ENCODE results near the gene TRPV5. TPM values are rescaled to one million over a fixed set of nuclear protein-coding genes. Genes with fewer than 3 reads are reported as not detected.

Gene TRPV5
- total and polyA plus RNA-seq, 4 donors: 0.11 to 0.24 TPM; not detected in 2

DNA sequence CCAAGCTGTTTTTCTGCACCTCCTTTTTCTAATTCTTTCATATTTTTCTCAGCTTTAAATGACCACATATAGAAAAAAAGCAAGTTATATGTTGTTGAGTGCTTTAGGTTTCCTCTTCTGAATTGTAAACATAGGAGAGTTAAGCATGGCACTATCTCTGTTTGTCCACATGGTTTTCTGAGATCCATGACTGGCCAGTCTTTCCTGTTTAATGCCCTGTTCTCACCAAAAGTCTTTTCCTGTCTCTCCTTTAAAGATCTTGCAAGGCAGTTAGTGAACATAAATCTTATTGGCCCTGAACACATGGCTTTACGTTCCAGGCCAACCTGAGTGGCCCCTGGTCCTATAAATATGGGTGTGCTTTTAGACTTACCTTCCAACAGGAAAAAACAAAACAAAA is 19.4 kb downstream of the TRPV5 start:
- WGBS (ENCODE audit: insufficient coverage): no CpG with 5 or more reads among the region's 1 CpG
- no peaks in the 10 kb centered on the region for H3K27me3 ChIP-seq (ENCODE audit: control insufficient read depth, insufficient read depth, low read length)
- no peak overlapping the region for H3K27ac ChIP-seq (ENCODE audit: low read depth, low read length)
- no peaks in the 10 kb centered on the region for H3K36me3 ChIP-seq (ENCODE audit: control insufficient read depth, insufficient read depth, low read length)
- no peak overlapping the region for H3K4me3 ChIP-seq (ENCODE audit: low read depth, low read length)
- no peaks in the 10 kb centered on the region for H3K4me1 ChIP-seq (ENCODE audit: control insufficient read depth, insufficient read depth, low read length)
- H3K9me3 ChIP-seq (ENCODE audit: control insufficient read depth, insufficient read depth, low read length): no peaks in the 10 kb centered on the region
- DNase-seq (ENCODE audit: low read depth in 4 of 6, low spot score in 6 of 6): no peak

DNA sequence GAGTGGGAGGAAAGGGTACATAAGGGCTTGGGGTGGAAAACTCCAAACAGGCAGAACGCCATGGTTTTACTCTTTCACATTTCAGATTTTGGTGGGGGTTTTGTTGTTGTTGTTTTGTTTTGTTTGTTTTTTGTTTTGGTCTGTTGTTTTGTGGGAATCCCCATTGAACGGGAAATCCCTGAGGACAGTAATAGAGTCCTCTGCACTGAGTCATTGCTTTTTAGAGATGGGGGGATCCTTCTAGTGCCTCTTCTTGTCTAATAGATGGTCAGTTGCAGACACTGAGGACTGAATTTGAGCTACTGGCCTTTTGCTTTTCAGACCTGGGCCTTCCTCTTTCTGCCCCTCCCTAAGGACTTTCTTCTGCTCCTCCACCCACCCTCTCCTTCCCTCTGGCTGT is 20.0 kb downstream of the TRPV5 start:
- Histone ChIP-seq H3K36me3 (ENCODE audit: control insufficient read depth, insufficient read depth, low read length) (no peaks in the 10 kb centered on the region), H3K27ac (ENCODE audit: low read depth, low read length) (no peak overlapping the region), H3K4me3 (ENCODE audit: low read depth, low read length) (no peak overlapping the region), H3K9me3 (ENCODE audit: control insufficient read depth, insufficient read depth, low read length) (no peaks in the 10 kb centered on the region), H3K4me1 (ENCODE audit: control insufficient read depth, insufficient read depth, low read length) (no peaks in the 10 kb centered on the region), H3K27me3 (ENCODE audit: control insufficient read depth, insufficient read depth, low read length) (no peaks in the 10 kb centered on the region)
- no peak for DNase-seq (ENCODE audit: low read depth in 4 of 6, low spot score in 6 of 6)
- 81% methylated on average over 2 of the region's 2 CpGs for WGBS (ENCODE audit: insufficient coverage)

DNA sequence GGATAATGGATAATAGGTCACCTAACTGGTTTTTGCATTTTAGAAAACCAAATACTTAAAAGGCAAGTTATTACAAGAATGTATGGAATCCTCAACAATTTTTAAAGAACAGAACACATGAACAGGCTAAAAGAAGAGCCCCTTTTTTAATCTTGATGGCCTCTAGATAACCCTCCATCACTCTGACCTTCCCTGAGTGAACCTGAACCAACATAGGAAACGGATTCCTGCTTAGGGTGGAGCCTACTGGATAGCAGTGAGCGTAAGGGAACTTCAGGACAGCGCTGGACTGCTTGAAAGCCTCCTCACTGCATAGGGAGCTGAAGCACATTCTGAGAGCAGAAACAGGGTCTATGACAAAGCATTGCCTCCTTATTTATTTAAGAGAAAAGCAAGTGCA is 20.5 kb downstream of the TRPV5 start:
- DNase-seq (ENCODE audit: low read depth in 4 of 6, low spot score in 6 of 6): no peak
- H3K9me3 ChIP-seq (ENCODE audit: control insufficient read depth, insufficient read depth, low read length): no peaks in the 10 kb centered on the region
- H3K27me3 ChIP-seq (ENCODE audit: control insufficient read depth, insufficient read depth, low read length): no peaks in the 10 kb centered on the region
- 81% methylated on average over 3 of the region's 3 CpGs for WGBS (ENCODE audit: insufficient coverage)
- no peak overlapping the region for H3K4me3 ChIP-seq (ENCODE audit: low read depth, low read length)
- H3K36me3 ChIP-seq (ENCODE audit: control insufficient read depth, insufficient read depth, low read length): no peaks in the 10 kb centered on the region
- H3K27ac ChIP-seq (ENCODE audit: low read depth, low read length): no peak overlapping the region
- H3K4me1 ChIP-seq (ENCODE audit: control insufficient read depth, insufficient read depth, low read length): no peaks in the 10 kb centered on the region

DNA sequence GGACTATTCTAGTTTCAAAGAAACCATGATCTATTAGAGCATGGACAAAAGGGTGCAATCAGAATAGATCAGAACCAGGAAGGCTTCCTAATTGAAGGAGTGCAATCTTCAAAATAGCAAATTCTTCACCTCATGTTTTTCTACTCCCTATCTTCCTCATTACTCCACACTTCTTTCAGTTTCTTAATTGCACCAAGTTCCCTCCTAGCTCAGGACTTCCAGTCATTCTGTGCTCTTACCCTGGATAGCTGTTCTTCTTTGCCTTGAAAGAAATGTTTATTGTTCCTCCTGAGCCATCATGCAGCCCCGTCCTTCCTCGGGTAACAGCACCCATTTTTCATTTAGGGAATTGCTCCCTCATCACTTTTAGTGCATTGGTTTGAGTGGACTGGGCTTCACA is 23.1 kb downstream of the TRPV5 start:
- DNase-seq (ENCODE audit: low read depth in 4 of 6, low spot score in 6 of 6): no peak
- Histone ChIP-seq H3K36me3 (ENCODE audit: control insufficient read depth, insufficient read depth, low read length) (no peaks in the 10 kb centered on the region), H3K4me1 (ENCODE audit: control insufficient read depth, insufficient read depth, low read length) (no peaks in the 10 kb centered on the region), H3K9me3 (ENCODE audit: control insufficient read depth, insufficient read depth, low read length) (no peaks in the 10 kb centered on the region), H3K27me3 (ENCODE audit: control insufficient read depth, insufficient read depth, low read length) (no peaks in the 10 kb centered on the region), H3K27ac (ENCODE audit: low read depth, low read length) (no peak overlapping the region), H3K4me3 (ENCODE audit: low read depth, low read length) (no peak overlapping the region)
- 75% methylated on average over 2 of the region's 2 CpGs for WGBS (ENCODE audit: insufficient coverage)

DNA sequence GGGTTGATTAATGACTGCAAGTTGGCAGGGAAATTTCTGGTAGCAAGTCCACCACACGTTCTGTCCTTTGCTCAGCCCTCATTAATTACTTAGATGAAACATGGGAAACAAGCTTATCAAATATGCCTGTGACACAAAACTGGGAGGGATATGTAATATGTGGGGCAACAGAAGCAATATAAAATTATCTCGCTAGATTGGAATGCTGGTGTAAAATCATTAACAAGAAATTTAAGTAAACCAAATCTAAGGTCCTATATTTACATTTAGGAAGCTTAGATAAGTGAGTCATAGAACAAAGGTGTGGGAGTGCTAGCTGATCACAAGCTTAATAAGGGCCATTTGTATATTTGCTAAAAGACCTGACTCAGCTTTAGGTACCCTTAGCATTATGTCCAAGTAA is 23.5 kb downstream of the TRPV5 start:
- peak in 1 of 6 donors; percentile 14 for DNase-seq (ENCODE audit: low read depth in 4 of 6, low spot score in 6 of 6)
- no peak overlapping the region for H3K27ac ChIP-seq (ENCODE audit: low read depth, low read length)
- H3K27me3 ChIP-seq (ENCODE audit: control insufficient read depth, insufficient read depth, low read length): no peaks in the 10 kb centered on the region
- no peak overlapping the region for H3K4me3 ChIP-seq (ENCODE audit: low read depth, low read length)
- no CpG with 5 or more reads among the region's 2 CpGs for WGBS (ENCODE audit: insufficient coverage)
- no peaks in the 10 kb centered on the region for H3K4me1 ChIP-seq (ENCODE audit: control insufficient read depth, insufficient read depth, low read length)
- no peaks in the 10 kb centered on the region for H3K36me3 ChIP-seq (ENCODE audit: control insufficient read depth, insufficient read depth, low read length)
- H3K9me3 ChIP-seq (ENCODE audit: control insufficient read depth, insufficient read depth, low read length): no peaks in the 10 kb centered on the region

DNA sequence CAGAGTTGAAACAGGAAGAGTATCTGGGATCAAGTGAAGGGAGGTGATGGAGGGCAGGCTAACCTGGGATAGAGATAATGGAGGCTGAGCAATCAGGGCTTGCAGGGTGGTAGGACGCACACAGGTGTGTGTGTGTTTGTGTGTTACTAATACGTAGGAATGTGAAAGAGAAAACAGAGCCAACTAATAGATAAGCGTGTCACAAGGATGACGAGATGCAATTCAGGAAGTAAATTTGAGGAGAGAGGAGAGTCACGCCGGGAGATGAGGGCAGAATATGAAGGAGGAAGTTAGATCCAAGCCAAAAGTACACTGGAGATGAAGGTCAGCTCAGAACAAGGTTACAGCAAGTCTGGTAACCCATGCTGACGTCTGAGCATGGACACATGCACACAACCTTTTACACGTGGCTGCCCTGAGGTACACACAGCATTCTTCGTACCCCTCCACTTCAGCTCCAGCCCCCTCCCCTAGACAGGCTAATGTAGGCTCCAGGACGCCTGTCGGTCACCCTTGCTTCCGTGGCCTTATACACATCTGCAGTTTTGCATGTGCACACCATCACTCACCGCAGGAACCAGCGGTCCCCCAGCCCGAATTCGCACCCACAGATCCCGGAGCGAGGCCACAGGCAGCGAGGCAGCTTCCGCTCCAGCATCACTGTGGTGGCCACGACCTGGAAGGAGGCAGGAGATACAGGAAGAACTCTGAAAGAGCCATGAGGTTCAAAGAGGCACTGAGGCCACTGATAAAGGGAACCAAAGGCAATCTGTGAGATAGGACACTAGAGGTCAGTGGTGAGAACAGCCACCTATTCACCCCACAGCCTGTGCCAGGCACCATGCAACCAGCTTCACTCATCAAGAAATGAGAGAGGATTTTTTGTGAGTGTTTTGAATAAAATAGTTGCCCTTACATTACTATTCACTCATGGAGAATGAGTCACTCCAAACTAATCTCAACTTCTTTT is 24.3 kb downstream of the TRPV5 start:
- Histone ChIP-seq H3K4me3 (ENCODE audit: low read depth, low read length) (no peak overlapping the region), H3K36me3 (ENCODE audit: control insufficient read depth, insufficient read depth, low read length) (no peaks in the 10 kb centered on the region), H3K27me3 (ENCODE audit: control insufficient read depth, insufficient read depth, low read length) (no peaks in the 10 kb centered on the region), H3K9me3 (ENCODE audit: control insufficient read depth, insufficient read depth, low read length) (peaks cover under 1% of the 10 kb centered on the region), H3K27ac (ENCODE audit: low read depth, low read length) (no peak overlapping the region), H3K4me1 (ENCODE audit: control insufficient read depth, insufficient read depth, low read length) (no peaks in the 10 kb centered on the region)
- 86% methylated on average over 21 of the region's 21 CpGs for WGBS (ENCODE audit: insufficient coverage)
- DNase-seq (ENCODE audit: low read depth in 4 of 6, low spot score in 6 of 6): no peak

DNA sequence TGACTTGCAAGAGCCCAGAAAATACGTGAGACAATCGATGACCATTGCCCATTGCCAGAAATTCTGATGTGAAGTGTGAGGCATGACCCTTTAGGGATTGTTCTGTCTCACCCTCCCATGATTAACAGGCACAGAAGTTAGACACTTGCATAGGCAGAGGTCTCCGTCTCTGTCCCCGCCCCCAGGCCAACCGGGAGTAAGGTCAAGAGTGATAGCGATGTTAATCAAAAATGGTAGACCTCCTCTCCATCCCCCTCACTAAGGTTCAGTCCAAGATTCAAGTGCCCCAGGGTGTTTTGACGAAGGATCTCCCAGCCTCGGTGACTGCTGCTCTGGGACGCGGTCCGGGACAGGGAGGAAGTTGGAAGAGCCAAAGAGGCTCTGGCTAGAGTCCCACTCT is 25.3 kb downstream of the TRPV5 start:
- DNase-seq (ENCODE audit: low read depth in 4 of 6, low spot score in 6 of 6): no peak
- H3K4me1 ChIP-seq (ENCODE audit: control insufficient read depth, insufficient read depth, low read length): no peaks in the 10 kb centered on the region

DNA sequence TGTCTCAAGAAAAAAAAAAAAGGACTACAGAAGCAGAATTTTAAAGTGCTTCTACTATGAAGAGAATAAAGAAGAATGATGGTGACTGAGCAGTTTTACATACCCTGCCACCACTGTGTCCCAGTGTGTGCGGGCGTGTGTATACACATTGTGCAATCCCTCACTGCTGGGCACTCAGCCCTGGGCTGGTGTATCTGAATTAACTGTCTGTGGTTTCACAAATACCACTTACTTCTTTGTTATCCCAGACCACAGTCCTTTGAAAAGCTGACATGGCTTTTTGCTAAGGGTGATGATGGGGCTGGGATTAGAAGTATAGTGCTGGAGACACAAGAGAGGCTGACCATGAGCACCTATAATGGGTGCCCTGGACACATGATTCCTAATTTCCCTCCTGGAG is 26.9 kb downstream of the TRPV5 start:
- Histone ChIP-seq H3K4me3 (ENCODE audit: low read depth, low read length) (no peak overlapping the region), H3K27me3 (ENCODE audit: control insufficient read depth, insufficient read depth, low read length) (no peaks in the 10 kb centered on the region), H3K27ac (ENCODE audit: low read depth, low read length) (no peak overlapping the region), H3K9me3 (ENCODE audit: control insufficient read depth, insufficient read depth, low read length) (peaks cover 1% of the 10 kb centered on the region), H3K36me3 (ENCODE audit: control insufficient read depth, insufficient read depth, low read length) (no peaks in the 10 kb centered on the region), H3K4me1 (ENCODE audit: control insufficient read depth, insufficient read depth, low read length) (no peaks in the 10 kb centered on the region)
- DNase-seq (ENCODE audit: low read depth in 4 of 6, low spot score in 6 of 6): no peak
- no CpG with 5 or more reads among the region's 2 CpGs for WGBS (ENCODE audit: insufficient coverage)

More for the DNA sequence above, 25.3 kb downstream of the TRPV5 start:
- Histone ChIP-seq H3K9me3 (ENCODE audit: control insufficient read depth, insufficient read depth, low read length) (peaks cover 1% of the 10 kb centered on the region), H3K4me3 (ENCODE audit: low read depth, low read length) (no peak overlapping the region), H3K27ac (ENCODE audit: low read depth, low read length) (no peak overlapping the region), H3K36me3 (ENCODE audit: control insufficient read depth, insufficient read depth, low read length) (no peaks in the 10 kb centered on the region), H3K27me3 (ENCODE audit: control insufficient read depth, insufficient read depth, low read length) (no peaks in the 10 kb centered on the region)
- 98% methylated on average over 5 of the region's 11 CpGs for WGBS (ENCODE audit: insufficient coverage)

DNA sequence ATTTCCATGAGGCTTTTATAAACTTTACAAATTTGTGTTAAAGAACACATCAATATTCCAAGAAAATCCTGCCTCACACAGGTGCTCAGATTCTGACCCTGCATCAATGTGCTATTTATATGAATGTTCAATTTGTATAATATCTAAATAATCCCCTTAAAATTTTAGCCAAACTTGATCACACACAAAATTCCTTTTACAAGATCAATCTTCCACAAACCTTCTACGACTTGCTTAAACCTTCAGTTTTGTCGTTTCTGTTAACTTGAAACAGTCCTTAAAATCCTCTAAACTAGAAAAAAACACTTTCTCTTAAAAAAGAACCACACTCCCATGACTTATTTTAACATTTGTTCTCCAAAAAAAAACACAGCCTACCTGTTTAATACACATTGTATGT is 27.8 kb downstream of the TRPV5 start:
- H3K9me3 ChIP-seq (ENCODE audit: control insufficient read depth, insufficient read depth, low read length): peaks cover 1% of the 10 kb centered on the region
- no peaks in the 10 kb centered on the region for H3K36me3 ChIP-seq (ENCODE audit: control insufficient read depth, insufficient read depth, low read length)
- H3K27ac ChIP-seq (ENCODE audit: low read depth, low read length): no peak overlapping the region
- 89% methylated on average over 2 of the region's 2 CpGs for WGBS (ENCODE audit: insufficient coverage)
- no peak overlapping the region for H3K4me3 ChIP-seq (ENCODE audit: low read depth, low read length)
- H3K27me3 ChIP-seq (ENCODE audit: control insufficient read depth, insufficient read depth, low read length): no peaks in the 10 kb centered on the region
- no peaks in the 10 kb centered on the region for H3K4me1 ChIP-seq (ENCODE audit: control insufficient read depth, insufficient read depth, low read length)
- DNase-seq (ENCODE audit: low read depth in 4 of 6, low spot score in 6 of 6): no peak

DNA sequence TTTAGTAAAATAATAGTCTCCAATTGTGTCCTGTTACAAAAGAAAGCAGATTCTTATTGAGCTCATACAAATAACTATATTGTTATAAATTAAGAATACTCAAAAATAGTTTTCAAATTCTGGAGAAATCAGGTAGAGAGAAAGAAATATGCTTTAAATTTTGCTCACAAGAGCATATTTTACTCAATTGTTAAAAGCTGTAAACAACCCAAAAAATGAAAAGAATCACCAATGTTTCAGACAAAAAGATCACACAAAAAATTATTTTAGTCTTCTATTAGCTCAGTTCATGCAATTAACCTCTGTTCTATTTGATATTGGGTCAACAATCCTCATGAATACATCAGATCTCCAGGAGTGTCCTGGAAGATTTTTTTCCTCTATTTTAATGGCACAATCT is 29.4 kb downstream of the TRPV5 start:
- no peaks in the 10 kb centered on the region for H3K27me3 ChIP-seq (ENCODE audit: control insufficient read depth, insufficient read depth, low read length)
- H3K9me3 ChIP-seq (ENCODE audit: control insufficient read depth, insufficient read depth, low read length): peaks cover 1% of the 10 kb centered on the region
- H3K27ac ChIP-seq (ENCODE audit: low read depth, low read length): no peak overlapping the region
- no peak for DNase-seq (ENCODE audit: low read depth in 4 of 6, low spot score in 6 of 6)
- H3K36me3 ChIP-seq (ENCODE audit: control insufficient read depth, insufficient read depth, low read length): no peaks in the 10 kb centered on the region
- no peaks in the 10 kb centered on the region for H3K4me1 ChIP-seq (ENCODE audit: control insufficient read depth, insufficient read depth, low read length)
- no peak overlapping the region for H3K4me3 ChIP-seq (ENCODE audit: low read depth, low read length)

All from spinal cord (tissue), 10 donors.